K562 (cell line): Measurements from ENCODE around the gene HAPLN2.

Source experiments
- CREB1 ChIP-seq, 2 experiments: sonication (generic) in 1 of 2; formaldehyde crosslinking in 1 of 2; IDR thresholded peaks; 2 replicates each; pipeline versions ENCODE4 v1.6.1 to v1.8.0; 2012 to 2022; ENCODE audit warnings: inconsistent platforms in 1 of 2, mild to moderate bottlenecking in 1 of 2, missing genetic modification reagents in 1 of 2, moderate library complexity in 1 of 2
- EZH2 ChIP-seq: IDR thresholded peaks from 2 replicates; pipeline ENCODE4 v1.6.1; 2012; ENCODE audit warnings: low read depth, mild to moderate bottlenecking, inconsistent platforms, low read length, borderline replicate concordance
- NFXL1 ChIP-seq: fragments of 450-650 bp; formaldehyde crosslinking; IDR thresholded peaks from 2 replicates; pipeline ENCODE4 v1.4.0; 2021; ENCODE audit warnings: mild to moderate bottlenecking
- NUFIP1 ChIP-seq: fragments of 450-650 bp; IDR thresholded peaks from 2 replicates; pipeline ENCODE4 v1.6.1; 2018; ENCODE audit not compliant: partially characterized antibody
- RUNX1 ChIP-seq: sonication (generic); IDR thresholded peaks from 2 replicates; pipeline ENCODE4 v1.6.1; 2016; ENCODE audit warnings: antibody characterized with exemption, low read depth
- SP1 ChIP-seq: sonication (generic); formaldehyde crosslinking; IDR thresholded peaks from 2 replicates; pipeline ENCODE4 v1.8.1; 2022; ENCODE audit warnings: mild to moderate bottlenecking, missing genetic modification reagents
- TOE1 ChIP-seq, 2 experiments: fragments of 450-650 bp in 1 of 2; sonication (generic) in 1 of 2; formaldehyde crosslinking in 1 of 2; IDR thresholded peaks; 2 replicates each; pipeline versions ENCODE4 v1.7.1 to v1.8.0; 2016 to 2022; ENCODE audit warnings: borderline replicate concordance in 2 of 2, mild to moderate bottlenecking in 2 of 2, antibody characterized with exemption in 1 of 2, inconsistent platforms in 1 of 2, low read depth in 1 of 2, missing genetic modification reagents in 1 of 2, moderate library complexity in 1 of 2
- TF ChIP-seq, protein P1 (sequence below): fragments of 250-450 bp; sonication (Bioruptor Pico); IDR thresholded peaks from 2 replicates; pipeline ENCODE4 v1.5.0; 2020; ENCODE audit warnings: mild to moderate bottlenecking, borderline replicate concordance

DNA sequence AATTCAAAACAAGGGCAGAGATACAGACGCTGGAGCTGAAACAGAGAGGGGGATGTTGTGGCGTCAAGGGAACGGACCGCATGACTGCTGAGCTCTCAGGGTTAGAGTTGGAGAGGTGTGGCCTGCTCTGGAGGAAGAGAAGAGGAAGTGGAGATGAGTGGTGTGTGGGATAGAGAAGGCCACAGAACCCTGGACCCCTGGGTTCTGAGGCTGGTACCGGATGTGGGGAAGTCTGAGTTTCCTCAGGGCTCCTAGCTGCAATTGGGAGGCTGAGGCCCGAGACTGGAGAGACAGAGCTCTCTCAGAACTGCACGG lies 24.5 kb downstream of the HAPLN2 start:
- TF ChIP-seq, protein P1, sequence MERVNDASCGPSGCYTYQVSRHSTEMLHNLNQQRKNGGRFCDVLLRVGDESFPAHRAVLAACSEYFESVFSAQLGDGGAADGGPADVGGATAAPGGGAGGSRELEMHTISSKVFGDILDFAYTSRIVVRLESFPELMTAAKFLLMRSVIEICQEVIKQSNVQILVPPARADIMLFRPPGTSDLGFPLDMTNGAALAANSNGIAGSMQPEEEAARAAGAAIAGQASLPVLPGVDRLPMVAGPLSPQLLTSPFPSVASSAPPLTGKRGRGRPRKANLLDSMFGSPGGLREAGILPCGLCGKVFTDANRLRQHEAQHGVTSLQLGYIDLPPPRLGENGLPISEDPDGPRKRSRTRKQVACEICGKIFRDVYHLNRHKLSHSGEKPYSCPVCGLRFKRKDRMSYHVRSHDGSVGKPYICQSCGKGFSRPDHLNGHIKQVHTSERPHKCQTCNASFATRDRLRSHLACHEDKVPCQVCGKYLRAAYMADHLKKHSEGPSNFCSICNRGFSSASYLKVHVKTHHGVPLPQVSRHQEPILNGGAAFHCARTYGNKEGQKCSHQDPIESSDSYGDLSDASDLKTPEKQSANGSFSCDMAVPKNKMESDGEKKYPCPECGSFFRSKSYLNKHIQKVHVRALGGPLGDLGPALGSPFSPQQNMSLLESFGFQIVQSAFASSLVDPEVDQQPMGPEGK: no peak
- no peak for TF ChIP-seq NFXL1
- no peak for TF ChIP-seq TOE1 (IDR thresholded peaks at IDR 0.05; ENCODE audit: borderline replicate concordance)
- TF ChIP-seq TOE1 (CRISPR knock-in tag; IDR thresholded peaks at IDR 0.05; ENCODE audit: borderline replicate concordance, low read depth): no peak
- TF ChIP-seq RUNX1: no peak
- no peak for TF ChIP-seq CREB1 (IDR thresholded peaks at IDR 0.05)
- TF ChIP-seq CREB1 (CRISPR knock-in tag; IDR thresholded peaks at IDR 0.05): no peak
- no peak for TF ChIP-seq NUFIP1
- no peak for TF ChIP-seq EZH2
- TF ChIP-seq SP1: no peak
